22Rv1 (cell line): ENCODE data around the gene TMSB15A.
"Not testable (repeated sequence)": the region's sequence is repeated elsewhere in the genome, so short reads cannot be mapped to it uniquely, and the experiment has no call there.

Experiments
- ZFX ChIP-seq: fragments of 450-650 bp; IDR thresholded peaks from 2 replicates; pipeline ENCODE4 v1.6.1; 2017; ENCODE audit warnings: antibody characterized with exemption, borderline replicate concordance
- TF ChIP-seq, protein P1 (sequence below): fragments of 450-650 bp; IDR thresholded peaks from 2 replicates; pipeline ENCODE4 v1.5.1; 2017; ENCODE audit warnings: mild to moderate bottlenecking

DNA sequence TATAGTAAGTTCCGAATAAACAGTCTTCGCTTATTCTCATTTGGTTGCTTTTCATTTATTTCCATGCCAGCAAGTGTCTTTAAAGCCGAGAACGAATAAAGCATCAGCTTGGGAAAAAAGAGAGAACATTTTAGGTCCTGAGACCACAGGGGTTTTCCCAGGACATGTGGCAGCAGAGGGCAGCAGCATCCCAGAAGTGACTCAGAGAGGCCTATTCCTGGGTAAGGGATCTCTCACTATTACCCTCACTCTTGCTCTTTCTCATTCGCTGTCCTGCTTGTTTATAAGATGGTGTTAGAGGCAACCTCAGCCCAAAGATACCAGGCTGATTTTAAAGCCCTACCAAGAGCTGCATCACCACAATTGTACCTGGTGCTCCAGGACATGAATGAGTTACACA lies 37.8 kb downstream of the TMSB15A start:
- TF ChIP-seq ZFX = not testable (repeated sequence)
- TF ChIP-seq, protein P1, sequence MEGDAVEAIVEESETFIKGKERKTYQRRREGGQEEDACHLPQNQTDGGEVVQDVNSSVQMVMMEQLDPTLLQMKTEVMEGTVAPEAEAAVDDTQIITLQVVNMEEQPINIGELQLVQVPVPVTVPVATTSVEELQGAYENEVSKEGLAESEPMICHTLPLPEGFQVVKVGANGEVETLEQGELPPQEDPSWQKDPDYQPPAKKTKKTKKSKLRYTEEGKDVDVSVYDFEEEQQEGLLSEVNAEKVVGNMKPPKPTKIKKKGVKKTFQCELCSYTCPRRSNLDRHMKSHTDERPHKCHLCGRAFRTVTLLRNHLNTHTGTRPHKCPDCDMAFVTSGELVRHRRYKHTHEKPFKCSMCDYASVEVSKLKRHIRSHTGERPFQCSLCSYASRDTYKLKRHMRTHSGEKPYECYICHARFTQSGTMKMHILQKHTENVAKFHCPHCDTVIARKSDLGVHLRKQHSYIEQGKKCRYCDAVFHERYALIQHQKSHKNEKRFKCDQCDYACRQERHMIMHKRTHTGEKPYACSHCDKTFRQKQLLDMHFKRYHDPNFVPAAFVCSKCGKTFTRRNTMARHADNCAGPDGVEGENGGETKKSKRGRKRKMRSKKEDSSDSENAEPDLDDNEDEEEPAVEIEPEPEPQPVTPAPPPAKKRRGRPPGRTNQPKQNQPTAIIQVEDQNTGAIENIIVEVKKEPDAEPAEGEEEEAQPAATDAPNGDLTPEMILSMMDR = not testable (repeated sequence)
